SIG-M5 treated with dmso at 0.1 percent for 504 hours (cell line): Measurements from ENCODE around the gene POC1B.
"Not testable (repeated sequence)": the region's sequence is repeated elsewhere in the genome, so short reads cannot be mapped to it uniquely, and the experiment has no call there.

Experiments
- DNase-seq: peaks from one replicate; lab custom pipeline; 2025; ENCODE audit not compliant: unreplicated experiment; lab: John Stamatoyannopoulos, UW

POC1B gene

GRCh38 chr12:89468017-89468416, 57.8 kb downstream of the POC1B start:
- no peak for DNase-seq

DNA sequence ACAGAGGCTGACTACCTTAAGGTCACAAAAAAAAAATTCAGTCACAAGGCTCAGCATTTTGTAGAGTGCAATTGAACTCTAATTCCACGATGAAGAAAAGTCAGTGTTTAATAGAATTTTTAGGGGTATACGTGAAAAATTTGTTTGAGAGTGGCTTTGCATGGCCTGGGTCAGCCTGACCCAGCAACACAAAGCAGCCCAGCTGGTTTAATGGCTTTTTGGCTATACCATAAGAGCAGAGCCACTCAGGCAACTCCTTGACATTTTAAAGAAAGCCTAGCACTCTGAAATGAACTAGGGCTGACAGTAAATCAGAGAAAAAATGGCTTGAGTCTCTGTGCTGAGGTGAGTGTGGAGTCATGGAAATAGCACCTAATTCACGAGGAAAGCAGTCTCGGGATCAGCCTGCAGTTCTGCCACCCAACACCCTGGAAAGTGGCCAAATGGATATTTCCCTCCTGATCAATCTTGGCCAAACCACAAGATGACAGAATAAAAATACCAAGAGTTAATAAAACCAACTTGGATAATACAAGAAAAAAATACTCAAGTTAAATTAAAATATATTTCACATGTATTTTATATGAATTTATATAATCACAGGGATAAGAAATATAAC, 60.8 kb downstream of the POC1B start:
- no peak for DNase-seq

GRCh38 chr12:89461649-89462612, 63.9 kb downstream of the POC1B start:
- peak; percentile 81 for DNase-seq

GRCh38 chr12:89461190-89461589, 64.7 kb downstream of the POC1B start:
- DNase-seq, result no peak

- not testable (repeated sequence) for DNase-seq
These were observed 66.6 kb downstream of the POC1B start for GRCh38 chr12:89459279-89459678.

- no peak for DNase-seq
These were observed 69.3 kb downstream of the POC1B start for GRCh38 chr12:89456565-89456964.

GRCh38 chr12:89454080-89454848, 71.6 kb downstream of the POC1B start:
- no peak for DNase-seq

DNA sequence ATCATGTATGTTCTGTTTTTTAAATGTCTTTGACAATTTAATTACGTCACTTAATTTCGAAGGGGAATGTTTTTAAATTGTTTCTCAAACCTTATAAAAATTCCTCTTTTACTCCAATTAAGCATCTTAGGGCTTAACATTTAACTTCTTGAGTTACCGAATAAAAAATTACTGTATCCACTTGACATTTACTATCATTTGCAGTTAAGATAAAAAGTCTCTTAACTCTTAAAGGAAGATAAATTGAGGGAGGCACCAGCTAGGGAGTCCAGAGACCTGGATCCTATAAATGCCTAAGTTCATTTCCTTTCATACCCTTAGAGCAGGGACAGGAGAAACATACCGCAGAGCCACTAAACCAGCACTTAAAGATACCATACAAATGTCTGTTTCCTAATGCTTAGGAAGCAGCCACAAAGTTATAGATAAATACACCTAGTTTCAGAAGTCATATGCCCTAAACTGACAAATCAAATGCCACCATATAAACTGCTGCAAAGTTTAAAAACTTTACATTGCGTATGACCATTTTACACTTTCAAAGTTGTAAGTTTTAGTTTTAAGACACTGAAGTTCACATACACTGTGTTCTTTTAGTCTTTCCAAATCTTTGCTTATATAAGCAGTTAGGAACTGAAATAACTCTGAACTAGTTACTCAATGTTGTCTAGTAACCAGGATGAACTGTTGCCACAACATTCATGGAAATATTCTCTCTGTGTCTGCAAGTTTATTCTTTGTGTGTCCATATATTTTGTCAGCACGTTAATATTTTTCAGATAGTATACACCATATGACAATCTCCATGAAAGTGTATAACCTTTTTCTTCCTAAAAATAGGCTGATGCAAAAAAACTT, 72.5 kb downstream of the POC1B start:
- peak; percentile 3 for DNase-seq

DNA sequence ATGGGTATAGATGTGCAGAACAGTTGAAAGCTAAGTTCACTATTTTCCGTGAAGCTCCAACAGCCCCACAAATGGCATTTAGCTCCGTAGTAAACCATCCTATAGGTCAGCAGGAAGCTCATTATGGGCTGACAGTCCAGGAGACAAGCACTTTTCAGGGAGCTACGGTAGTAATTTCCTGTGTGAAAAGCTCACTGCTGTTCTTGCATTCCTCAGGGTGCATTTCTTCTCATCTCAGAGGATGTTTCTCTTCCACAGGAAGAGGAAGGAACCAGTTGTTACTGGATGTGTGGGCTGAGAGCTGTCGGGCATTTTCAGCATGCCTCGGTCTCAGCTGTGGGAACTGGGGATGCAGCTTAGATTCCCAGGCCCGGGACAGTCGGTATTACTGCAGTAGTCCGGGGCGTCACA, 74.0 kb downstream of the POC1B start:
- no peak for DNase-seq

GRCh38 chr12:89450907-89451306, 74.9 kb downstream of the POC1B start:
- no peak for DNase-seq

DNA sequence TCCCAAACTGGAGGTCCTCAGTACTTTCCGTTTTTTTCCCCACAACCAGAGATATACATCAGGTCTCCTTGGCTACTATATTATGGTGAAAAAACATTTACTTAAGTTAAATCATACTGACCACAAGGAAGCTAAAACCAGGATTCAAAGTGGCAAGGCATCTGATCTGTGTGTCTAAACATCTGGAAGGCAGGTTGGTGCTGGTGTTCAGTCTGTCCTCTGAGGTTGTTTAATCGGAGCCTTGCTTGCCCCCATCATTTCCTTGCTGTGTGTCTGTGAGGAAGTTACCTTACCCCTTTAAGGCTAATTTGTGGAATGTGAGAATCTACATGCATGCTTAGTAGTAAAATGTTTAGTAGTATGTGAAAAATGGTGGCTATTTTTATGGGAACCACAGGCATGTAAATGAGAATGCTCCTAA, 76.9 kb downstream of the POC1B start:
- no peak for DNase-seq

- no peak for DNase-seq
These were observed 77.3 kb downstream of the POC1B start for GRCh38 chr12:89448526-89448925.

- DNase-seq, result no peak
These were observed 85.9 kb downstream of the POC1B start for GRCh38 chr12:89439941-89440340.

DNA sequence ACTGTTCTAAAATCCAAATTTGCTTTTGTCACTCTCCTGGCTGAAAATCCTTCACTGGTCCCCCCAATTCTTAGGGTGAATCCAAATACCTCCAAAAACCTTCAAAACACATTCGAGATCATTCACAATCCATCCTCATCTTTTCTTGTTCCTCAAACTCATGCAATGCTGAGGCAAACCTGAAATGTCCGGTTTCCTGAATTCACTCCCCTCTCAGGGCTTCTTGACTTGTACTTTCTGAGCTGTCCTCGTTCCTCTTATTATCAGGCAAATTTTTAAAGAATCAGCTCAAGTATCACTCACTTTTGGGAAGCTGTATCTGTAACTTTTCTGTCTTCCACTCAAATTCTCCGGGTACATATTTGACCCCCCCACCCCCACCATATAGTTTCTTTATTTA, 88.6 kb downstream of the POC1B start:
- DNase-seq, result no peak

- DNase-seq, result no peak
These were observed 89.8 kb downstream of the POC1B start for GRCh38 chr12:89436062-89436461.

GRCh38 chr12:89433634-89434033, 92.2 kb downstream of the POC1B start:
- peak; percentile 74 for DNase-seq

DNA sequence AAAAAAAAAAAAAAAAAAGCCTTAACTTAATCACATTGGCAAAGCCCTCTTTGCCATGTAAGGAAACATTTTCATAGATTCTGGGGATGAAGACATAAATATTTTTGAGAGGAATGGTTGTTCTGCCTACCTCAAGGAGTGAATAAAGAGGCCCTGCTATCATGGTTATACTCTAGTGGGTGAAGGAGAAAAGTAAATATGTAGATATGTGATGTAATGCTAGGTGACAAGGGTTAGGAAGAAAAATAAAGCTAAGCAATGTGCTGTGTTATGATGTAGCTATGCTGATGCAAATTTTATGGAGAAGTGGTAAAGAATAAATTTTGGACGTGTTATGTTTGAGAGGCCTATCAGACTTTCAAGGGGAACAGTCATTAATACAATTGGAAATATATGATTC, 93.5 kb downstream of the POC1B start:
- no peak for DNase-seq

- DNase-seq, result no peak
These were observed 96.3 kb downstream of the POC1B start for GRCh38 chr12:89429528-89429927.

GRCh38 chr12:89427508-89428156, 98.2 kb downstream of the POC1B start:
- peak; percentile 68 for DNase-seq

DNA sequence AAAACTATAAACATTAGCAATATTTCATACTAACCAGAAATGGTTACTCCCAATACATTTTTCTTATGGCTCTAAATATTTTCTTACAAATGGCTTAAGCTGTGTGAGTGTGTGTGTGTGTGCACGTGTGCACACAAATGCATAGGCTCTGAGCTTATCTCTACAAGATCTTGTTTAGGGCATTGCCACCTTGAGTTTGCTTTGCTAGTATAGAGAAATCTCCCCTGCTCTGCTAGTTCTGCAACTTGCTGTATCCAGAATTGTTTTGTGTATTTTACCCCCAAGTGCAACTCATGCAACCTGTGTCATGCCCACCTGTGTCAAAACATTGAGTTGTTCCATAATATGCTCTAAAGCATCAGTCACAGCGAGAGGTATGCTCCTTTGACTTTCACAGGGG, 101.0 kb downstream of the POC1B start:
- no peak for DNase-seq
